ENCODE measurements around the gene CSPG4.
"Not testable (repeated sequence)": the region's sequence is repeated elsewhere in the genome, so short reads cannot be mapped to it uniquely, and the experiment has no call there.

Gene CSPG4

GRCh38 chr15:75703440-75704262 lies 9.0 kb downstream of the CSPG4 start:
- not testable (repeated sequence) for DNase-seq

GRCh38 chr15:75702436-75702835 lies 10.2 kb downstream of the CSPG4 start:
- no peak for DNase-seq

GRCh38 chr15:75701071-75702003 lies 11.3 kb downstream of the CSPG4 start:
- DNase-seq = not testable (repeated sequence)

GRCh38 chr15:75699961-75700874 lies 12.4 kb downstream of the CSPG4 start:
- not testable (repeated sequence) for DNase-seq

GRCh38 chr15:75699517-75699916 lies 13.1 kb downstream of the CSPG4 start:
- not testable (repeated sequence) for DNase-seq

GRCh38 chr15:75697974-75698747 lies 14.5 kb downstream of the CSPG4 start:
- not testable (repeated sequence) for DNase-seq

- DNase-seq = no peak
Observed at GRCh38 chr15:75697523-75697922, 15.1 kb downstream of the CSPG4 start.

GRCh38 chr15:75696854-75697259 lies 15.8 kb downstream of the CSPG4 start:
- DNase-seq = no peak

GRCh38 chr15:75696311-75696720 lies 16.3 kb downstream of the CSPG4 start:
- no peak for DNase-seq

GRCh38 chr15:75695634-75696310 lies 16.9 kb downstream of the CSPG4 start:
- no peak for DNase-seq

- no peak for DNase-seq
Observed at GRCh38 chr15:75695220-75695619, 17.4 kb downstream of the CSPG4 start.

GRCh38 chr15:75694241-75695182 lies 18.1 kb downstream of the CSPG4 start:
- no peak for DNase-seq

- no peak for DNase-seq
Observed at GRCh38 chr15:75693501-75694240, 19.0 kb downstream of the CSPG4 start.

- DNase-seq = not testable (repeated sequence)
Observed at GRCh38 chr15:75693028-75693427, 19.6 kb downstream of the CSPG4 start.

GRCh38 chr15:75692311-75692710 lies 20.3 kb downstream of the CSPG4 start:
- DNase-seq = not testable (repeated sequence)

- DNase-seq = not testable (repeated sequence)
Observed at GRCh38 chr15:75689429-75689828, 23.2 kb downstream of the CSPG4 start.

GRCh38 chr15:75688831-75689230 lies 23.8 kb downstream of the CSPG4 start:
- DNase-seq = no peak

- DNase-seq = no peak
Observed at GRCh38 chr15:75688278-75688557, 24.4 kb downstream of the CSPG4 start.

- DNase-seq = no peak
Observed at GRCh38 chr15:75687486-75688277, 25.0 kb downstream of the CSPG4 start.
